ENCODE data around the gene THOC7.

Gene THOC7

GRCh38 chr3:63874769-63875168 is 11.2 kb upstream of the THOC7 start:
- Histone ChIP-seq H2AFZ (no peak overlapping the region), H3K27ac (no peak overlapping the region), H3K4me3 (ENCODE audit: low read depth, low read length) (no peak overlapping the region), H3K9me3 (ENCODE audit: control insufficient read depth, low read length) (no peaks in the 10 kb centered on the region), H3K9ac (no peak overlapping the region), H3K36me3 (ENCODE audit: control insufficient read depth, insufficient read depth, low read length) (no peaks in the 10 kb centered on the region), H3K4me1 (peaks cover 31% of the 10 kb centered on the region), H3K27me3 (ENCODE audit: control insufficient read depth, insufficient read depth, low read length) (no peaks in the 10 kb centered on the region), H3K79me2 (peaks cover 25% of the 10 kb centered on the region), H3K4me2 (ENCODE audit: low read length) (no peak overlapping the region)
- no peak for TF ChIP-seq CTCF (IDR thresholded peaks at IDR 0.05)

- H3K4me3 ChIP-seq (ENCODE audit: low read depth, low read length), result no peak overlapping the region
- H3K27ac ChIP-seq, result no peak overlapping the region
- no peak overlapping the region for H2AFZ ChIP-seq
- no peak overlapping the region for H3K9ac ChIP-seq
- H3K9me3 ChIP-seq (ENCODE audit: control insufficient read depth, low read length), result no peaks in the 10 kb centered on the region
- TF ChIP-seq CTCF (IDR thresholded peaks at IDR 0.05), result no peak
- H3K79me2 ChIP-seq, result peaks cover 18% of the 10 kb centered on the region
- H3K4me1 ChIP-seq, result peaks cover 19% of the 10 kb centered on the region
- H3K27me3 ChIP-seq (ENCODE audit: control insufficient read depth, insufficient read depth, low read length), result no peaks in the 10 kb centered on the region
- H3K4me2 ChIP-seq (ENCODE audit: low read length), result no peak overlapping the region
- H3K36me3 ChIP-seq (ENCODE audit: control insufficient read depth, insufficient read depth, low read length), result no peaks in the 10 kb centered on the region
Measured at GRCh38 chr3:63872135-63872924, 8.7 kb upstream of the THOC7 start.

GRCh38 chr3:63870615-63871005 is 7.0 kb upstream of the THOC7 start:
- no peak overlapping the region for H3K27ac ChIP-seq
- H2AFZ ChIP-seq, result no peak overlapping the region
- peaks cover 15% of the 10 kb centered on the region for H3K79me2 ChIP-seq
- no peak overlapping the region for H3K9ac ChIP-seq
- H3K36me3 ChIP-seq (ENCODE audit: control insufficient read depth, insufficient read depth, low read length), result no peaks in the 10 kb centered on the region
- peaks cover 18% of the 10 kb centered on the region for H3K4me1 ChIP-seq
- H3K9me3 ChIP-seq (ENCODE audit: control insufficient read depth, low read length), result no peaks in the 10 kb centered on the region
- TF ChIP-seq CTCF (IDR thresholded peaks at IDR 0.05), result no peak
- H3K27me3 ChIP-seq (ENCODE audit: control insufficient read depth, insufficient read depth, low read length), result no peaks in the 10 kb centered on the region
- peak overlapping the region; percentile 13 for H3K4me3 ChIP-seq (ENCODE audit: low read depth, low read length)
- H3K4me2 ChIP-seq (ENCODE audit: low read length), result peak overlapping the region; percentile 14

GRCh38 chr3:63869940-63870614 is 6.5 kb upstream of the THOC7 start:
- no peaks in the 10 kb centered on the region for H3K36me3 ChIP-seq (ENCODE audit: control insufficient read depth, insufficient read depth, low read length)
- H3K4me3 ChIP-seq (ENCODE audit: low read depth, low read length), result no peak overlapping the region
- peaks cover 14% of the 10 kb centered on the region for H3K79me2 ChIP-seq
- TF ChIP-seq CTCF (IDR thresholded peaks at IDR 0.05), result no peak
- H3K9ac ChIP-seq, result no peak overlapping the region
- no peaks in the 10 kb centered on the region for H3K27me3 ChIP-seq (ENCODE audit: control insufficient read depth, insufficient read depth, low read length)
- H3K4me1 ChIP-seq, result peaks cover 18% of the 10 kb centered on the region
- H2AFZ ChIP-seq, result no peak overlapping the region
- H3K9me3 ChIP-seq (ENCODE audit: control insufficient read depth, low read length), result no peaks in the 10 kb centered on the region
- peak overlapping the region; percentile 14 for H3K4me2 ChIP-seq (ENCODE audit: low read length)
- no peak overlapping the region for H3K27ac ChIP-seq
